ENCODE measurements around the gene LPAR1. TPM values are rescaled to one million over a fixed set of nuclear protein-coding genes. Genes with fewer than 3 reads are reported as not detected.

LPAR1 gene
- total RNA-seq, 1 experiment from 2014 or later, result 11.0 TPM

GRCh38 chr9:110908894-110909293, 129.4 kb downstream of the LPAR1 start:
- intact Hi-C loops (cut with micrococcal nuclease; ENCODE audit: unreplicated experiment) (no loop called here), in situ Hi-C loops (cut with HindIII; ENCODE audit: low pct_unique_long_range_greater_than_20kb, low sequenced_read_pairs) (no loop called here)
- no peak for DNase-seq (ENCODE audit: low read depth, low spot score)
- BruUV-seq (replicated peaks), result no TSS peak
- Histone ChIP-seq H3K36me3 (ENCODE audit: control insufficient read depth, insufficient read depth, low read length) (no peaks in the 10 kb centered on the region), H3K27ac (ENCODE audit: low read length) (no peak overlapping the region), H3K27me3 (ENCODE audit: control insufficient read depth, insufficient read depth, low read length) (no peaks in the 10 kb centered on the region), H3K4me1 (ENCODE audit: control insufficient read depth, insufficient read depth, low read length) (no peaks in the 10 kb centered on the region), H3K4me3 (ENCODE audit: low read depth in 2 of 2, low read length in 2 of 2) (no peak overlapping the region), H3K9me3 (ENCODE audit: control insufficient read depth, insufficient read depth, low read depth, low read length) (peaks cover 10% of the 10 kb centered on the region; the same call in 1 of the 2 replicates)
- TF ChIP-seq TCF7L2 (IDR thresholded peaks at IDR 0.05; ENCODE audit: low read depth, low read length) (no peak), CTCF (IDR thresholded peaks at IDR 0.05) (no peak), REST (IDR thresholded peaks at IDR 0.05; ENCODE audit: insufficient read depth in 1 of 2, low read depth in 2 of 2, low read length in 1 of 2) (no peak), SIN3A (IDR thresholded peaks at IDR 0.05; ENCODE audit: borderline replicate concordance, insufficient read depth, low read depth, low read length) (no peak), POLR2AphosphoS5 (IDR thresholded peaks at IDR 0.05; ENCODE audit: low read depth, low read length) (no peak)
- ChIA-PET CTCF (no interaction called here), POLR2A (no interaction called here)
- no peak for ATAC-seq

- TF ChIP-seq POLR2AphosphoS5 (IDR thresholded peaks at IDR 0.05; ENCODE audit: low read depth, low read length) (no peak), SIN3A (IDR thresholded peaks at IDR 0.05; ENCODE audit: borderline replicate concordance, insufficient read depth, low read depth, low read length) (no peak), TCF7L2 (IDR thresholded peaks at IDR 0.05; ENCODE audit: low read depth, low read length) (no peak), CTCF (IDR thresholded peaks at IDR 0.05) (no peak), REST (IDR thresholded peaks at IDR 0.05; ENCODE audit: insufficient read depth in 1 of 2, low read depth in 2 of 2, low read length in 1 of 2) (no peak)
- in situ Hi-C loops (cut with HindIII; ENCODE audit: low pct_unique_long_range_greater_than_20kb, low sequenced_read_pairs) (no loop called here), intact Hi-C loops (cut with micrococcal nuclease; ENCODE audit: unreplicated experiment) (no loop called here)
- ChIA-PET CTCF (no interaction called here), POLR2A (no interaction called here)
- no peaks in the 10 kb centered on the region; the same call in 1 of the 2 replicates for H3K9me3 ChIP-seq (ENCODE audit: control insufficient read depth, insufficient read depth, low read depth, low read length)
- H3K27ac ChIP-seq (ENCODE audit: low read length), result no peak overlapping the region
- DNase-seq (ENCODE audit: low read depth, low spot score) (no peak), ATAC-seq (no peak)
- no peaks in the 10 kb centered on the region for H3K36me3 ChIP-seq (ENCODE audit: control insufficient read depth, insufficient read depth, low read length)
- no peaks in the 10 kb centered on the region for H3K27me3 ChIP-seq (ENCODE audit: control insufficient read depth, insufficient read depth, low read length)
- no peak overlapping the region for H3K4me3 ChIP-seq (ENCODE audit: low read depth in 2 of 2, low read length in 2 of 2)
- BruUV-seq (replicated peaks), result no TSS peak
- H3K4me1 ChIP-seq (ENCODE audit: control insufficient read depth, insufficient read depth, low read length), result no peaks in the 10 kb centered on the region
Observed at GRCh38 chr9:110900917-110901316, 137.4 kb downstream of the LPAR1 start.

Measured in Panc1 (cell line).